Fibroblast of skin of right biceps (primary cell): ENCODE results near the gene KIAA1614.
"Not testable (repeated sequence)": the region's sequence is repeated elsewhere in the genome, so short reads cannot be mapped to it uniquely, and the experiment has no call there.

Experiments used
- DNase-seq: peaks from one replicate; pipeline ENCODE4 v3.0.0-alpha.2; 2013

Gene KIAA1614

DNA sequence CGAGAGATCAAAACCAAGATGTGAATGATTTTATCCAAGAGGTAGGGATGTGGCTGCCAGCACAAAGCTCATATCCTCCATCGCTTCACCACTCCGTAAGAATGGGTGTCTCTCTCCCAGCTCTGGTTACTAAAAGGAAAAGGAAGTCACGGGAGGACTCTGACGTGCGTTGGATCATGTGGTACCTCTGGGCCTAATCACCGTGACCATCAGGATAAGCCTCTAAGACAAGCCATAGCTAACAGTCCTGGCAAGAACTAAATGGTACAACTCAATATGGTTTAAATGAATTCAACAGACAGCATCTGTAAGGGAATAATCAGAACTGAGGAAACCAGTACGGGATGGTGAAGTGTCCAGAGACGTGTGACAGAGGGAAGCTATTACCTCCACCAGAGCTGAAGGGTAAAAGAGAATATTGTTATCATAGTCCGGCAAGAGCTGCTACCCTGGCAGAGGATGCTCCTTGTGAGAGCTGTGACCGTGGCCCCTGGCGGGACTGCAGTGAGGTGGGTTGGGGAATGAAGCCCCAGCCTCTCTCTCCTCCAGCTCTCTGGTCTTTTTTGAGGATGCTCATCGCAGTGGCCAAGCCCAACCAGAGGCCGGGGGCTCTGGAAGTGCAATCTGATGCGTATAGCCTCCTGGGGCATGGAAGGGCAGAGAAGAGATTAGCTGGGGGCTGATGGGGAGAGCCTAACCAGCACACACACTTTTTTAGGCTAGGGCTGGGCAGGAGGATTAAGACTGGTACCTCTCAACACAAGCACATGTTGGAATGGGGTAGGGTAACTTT, 54.2 kb downstream of the KIAA1614 start:
- DNase-seq: no peak

GRCh38 chr1:180967558-180967957, 54.9 kb downstream of the KIAA1614 start:
- no peak for DNase-seq

DNA sequence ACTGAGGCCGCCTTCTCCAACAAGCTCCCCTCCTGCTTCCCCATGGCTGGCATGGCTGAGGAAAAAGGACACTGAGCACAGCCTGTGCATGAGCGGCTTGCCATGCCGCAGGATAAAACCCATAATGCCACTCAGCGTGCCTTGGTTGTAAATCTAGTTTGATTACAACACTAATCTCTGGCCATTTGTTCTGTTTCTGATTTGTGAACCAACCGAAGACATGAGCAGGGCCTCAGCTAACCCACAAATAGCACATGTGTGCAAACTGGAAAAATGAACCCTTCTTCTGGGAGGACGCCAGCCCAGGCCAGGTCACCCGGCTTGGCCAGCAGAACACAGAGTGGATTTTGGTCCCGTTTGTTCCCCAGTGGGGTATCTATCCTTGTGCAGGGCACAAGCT, 56.1 kb downstream of the KIAA1614 start:
- not testable (repeated sequence) for DNase-seq

DNA sequence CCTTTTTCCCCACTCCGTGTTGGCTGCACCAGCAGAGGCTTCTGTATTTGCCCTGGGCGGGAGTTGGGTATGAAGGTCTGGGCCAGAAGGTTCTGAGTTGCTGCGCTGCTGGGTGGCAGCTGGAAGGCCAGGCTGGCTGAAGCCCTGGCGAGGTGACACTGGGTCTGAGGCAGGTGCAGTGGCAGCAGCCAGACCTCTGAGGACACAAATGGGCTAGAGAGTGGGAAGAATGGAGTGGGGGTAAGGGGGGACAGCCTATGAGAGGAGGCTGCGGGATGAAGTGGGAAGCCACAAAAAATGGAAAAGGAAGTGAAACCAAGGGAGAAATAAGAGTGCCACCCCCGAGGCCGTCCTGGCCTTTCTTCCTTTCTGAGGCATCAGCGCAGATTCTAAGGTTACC, 56.7 kb downstream of the KIAA1614 start:
- no peak for DNase-seq

GRCh38 chr1:180970333-180971079, 57.8 kb downstream of the KIAA1614 start:
- DNase-seq: no peak

- no peak for DNase-seq
These were observed 58.7 kb downstream of the KIAA1614 start for GRCh38 chr1:180971273-180971997.

GRCh38 chr1:180973369-180973768, 60.7 kb downstream of the KIAA1614 start:
- DNase-seq: no peak

- DNase-seq: no peak
These were observed 61.5 kb downstream of the KIAA1614 start for GRCh38 chr1:180974236-180974635.

DNA sequence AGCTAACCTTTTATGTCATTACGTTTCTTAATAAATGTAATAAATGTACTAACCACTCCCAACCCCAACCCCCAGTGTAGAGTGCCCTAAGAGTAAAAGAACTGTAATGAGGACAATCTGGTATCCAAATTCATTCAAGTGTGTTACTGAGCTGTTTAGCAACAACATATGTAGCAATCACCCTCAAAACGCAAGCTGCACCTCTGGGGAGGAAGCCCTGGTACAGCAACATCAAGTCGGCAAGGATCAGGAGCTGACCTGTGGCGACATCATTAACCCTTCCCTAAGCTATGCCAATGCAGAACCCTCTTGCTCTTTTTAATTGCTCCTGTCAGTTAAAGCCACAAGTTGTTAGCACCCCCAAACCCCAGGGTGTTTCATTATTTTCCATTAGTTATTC, 62.9 kb downstream of the KIAA1614 start:
- DNase-seq: no peak

DNA sequence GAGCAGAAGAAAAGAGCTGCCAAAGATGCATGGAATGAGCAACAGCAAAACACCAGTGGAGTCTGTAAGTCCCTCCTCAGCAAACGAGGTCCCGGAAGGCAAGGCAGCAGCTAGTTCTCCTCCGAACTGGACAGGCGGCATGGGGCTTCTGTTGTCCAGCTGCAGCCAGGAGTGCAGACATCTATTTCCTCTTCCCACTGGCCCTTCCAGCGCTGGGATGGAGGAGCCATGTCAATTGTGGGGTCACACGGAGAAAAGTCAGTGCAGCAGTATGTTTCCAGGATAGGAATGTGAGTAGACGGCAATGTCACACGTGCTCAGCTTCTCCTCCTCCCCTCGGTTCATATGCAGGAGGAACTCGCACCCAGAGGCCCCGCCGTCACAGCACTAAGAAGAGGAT, 63.5 kb downstream of the KIAA1614 start:
- no peak for DNase-seq

DNA sequence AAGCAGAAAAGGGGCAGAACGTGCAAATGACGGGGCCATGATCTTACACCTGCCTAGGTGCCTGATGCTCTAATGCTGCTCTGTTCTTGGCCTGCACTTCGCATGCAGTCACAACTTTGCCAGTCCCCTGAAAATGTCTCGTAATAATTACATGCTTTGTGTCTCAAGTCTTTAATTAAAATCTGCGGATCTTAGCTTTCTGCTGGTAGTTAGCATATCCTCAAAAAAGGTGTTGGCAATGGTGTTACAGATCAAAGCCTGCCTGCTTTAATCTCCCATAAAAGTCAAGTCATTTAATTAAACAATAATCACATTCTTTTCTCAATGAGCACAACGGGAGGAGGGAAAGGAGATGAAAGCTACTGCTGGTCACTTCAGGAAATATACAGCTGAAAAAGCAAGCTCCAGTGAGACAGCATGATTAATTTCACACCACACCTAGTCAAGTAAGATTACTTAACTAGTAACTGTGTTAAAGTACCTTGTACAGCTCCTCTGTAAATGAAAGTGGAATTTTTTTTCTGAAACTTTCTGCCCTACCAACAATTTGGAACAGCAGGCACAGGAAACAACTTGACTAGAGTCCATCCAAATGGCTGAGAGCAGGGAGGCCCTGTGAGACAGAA, 64.1 kb downstream of the KIAA1614 start:
- DNase-seq: no peak

DNA sequence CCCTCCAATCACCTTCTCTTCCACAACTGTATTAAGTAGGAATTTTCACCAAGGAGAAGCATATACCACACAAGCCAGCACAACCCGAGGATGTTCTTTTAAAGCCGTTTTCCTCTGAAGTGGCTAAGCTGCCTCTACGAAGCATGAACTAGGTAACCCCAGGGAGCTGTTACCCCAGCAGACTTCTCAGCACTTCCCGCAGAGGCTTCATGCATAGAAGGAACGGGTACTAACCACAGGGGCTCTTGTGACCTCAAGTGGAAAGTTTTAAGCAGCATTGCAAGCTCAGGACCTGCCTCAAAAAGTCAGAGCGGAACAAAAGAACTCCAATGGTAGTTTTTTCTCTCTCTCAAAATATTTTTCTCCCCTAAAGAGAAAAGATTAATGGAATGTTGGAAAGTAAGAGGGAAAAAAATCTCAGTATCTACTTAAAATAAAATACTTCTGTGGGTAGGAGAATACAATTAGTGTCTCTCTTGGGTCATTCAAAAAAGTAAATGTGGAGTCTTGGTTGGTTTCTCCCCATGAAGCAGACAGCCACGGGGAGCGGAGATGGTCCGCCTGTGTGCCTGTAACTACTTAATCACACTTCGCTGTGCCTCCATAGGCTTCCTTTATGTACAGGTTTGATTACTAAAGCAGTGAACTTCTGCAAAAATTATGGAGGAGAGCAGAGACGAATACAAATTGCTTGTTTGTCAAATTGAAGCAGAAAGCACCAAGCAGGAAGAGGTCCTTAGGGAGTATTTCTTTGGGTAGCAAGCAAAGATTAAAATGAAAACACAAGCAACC, 69.1 kb downstream of the KIAA1614 start:
- no peak for DNase-seq

GRCh38 chr1:180982422-180982821, 69.7 kb downstream of the KIAA1614 start:
- no peak for DNase-seq

- DNase-seq: no peak
These were observed 75.6 kb downstream of the KIAA1614 start for GRCh38 chr1:180988253-180988752.

GRCh38 chr1:180994262-180994661, 81.6 kb downstream of the KIAA1614 start:
- DNase-seq: no peak

DNA sequence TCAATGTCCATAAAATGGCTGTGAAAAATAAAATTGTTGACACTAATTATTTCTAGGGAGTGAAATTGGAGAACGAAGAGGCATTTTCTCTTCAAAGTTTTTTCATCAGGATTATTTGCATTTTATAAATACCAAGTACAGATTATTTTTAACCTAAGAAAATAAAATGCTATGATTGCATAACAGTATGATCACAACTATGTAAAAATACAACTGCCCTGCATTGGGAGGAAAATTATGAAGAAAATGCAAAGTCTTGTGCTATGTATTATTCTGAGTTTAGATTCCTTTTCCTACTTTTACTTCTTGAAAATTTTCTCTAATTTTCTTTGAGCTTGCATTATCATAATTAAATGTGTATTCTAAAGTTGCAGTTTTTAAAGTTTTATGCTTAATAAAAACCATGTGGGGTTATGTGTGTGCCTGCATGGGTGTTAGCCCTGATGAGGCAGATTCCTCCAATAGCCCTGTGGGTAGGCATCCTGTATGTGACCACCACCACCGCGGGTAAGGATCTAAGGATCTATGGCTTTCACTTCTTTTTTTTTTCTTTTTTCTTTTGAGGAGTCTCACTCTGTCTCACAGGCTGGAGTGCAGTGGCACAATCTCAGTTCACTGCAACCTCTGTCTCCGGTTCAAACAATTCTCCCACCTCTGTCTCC, 85.3 kb downstream of the KIAA1614 start:
- no peak for DNase-seq
